H1 (cell line): Measurements from ENCODE around the gene ZNF609. TPM values are rescaled to one million over a fixed set of nuclear protein-coding genes. Genes with fewer than 3 reads are reported as not detected.

ENCODE experiments used
- BRCA1 ChIP-seq: IDR thresholded peaks from 2 replicates; pipeline ENCODE4 v1.6.1; 2012; ENCODE audit warnings: low read depth, low read length, improper control_type of control experiment
- CHD7 ChIP-seq: fragments of 300-600 bp; sonication (generic); IDR thresholded peaks from 2 replicates; pipeline ENCODE4 v1.7.1; 2012; ENCODE audit warnings: low read length, moderate library complexity, mild to moderate bottlenecking, inconsistent platforms; ENCODE audit not compliant: insufficient replicate concordance
- CTCF ChIP-seq, 3 experiments: IDR thresholded peaks; 1 replicate in 2 of 3; 2 replicates in 1 of 3; pipeline versions ENCODE4 v1.5.1 to v1.6.1; 2011; ENCODE audit warnings: low read length in 3 of 3, mild to moderate bottlenecking in 3 of 3, inconsistent platforms in 2 of 3, low read depth in 1 of 3, moderate library complexity in 1 of 3; ENCODE audit not compliant: insufficient read depth in 1 of 3; ENCODE audit errors: control extremely low read depth in 1 of 3
- POU5F1 ChIP-seq: IDR thresholded peaks from 2 replicates; pipeline ENCODE4 v1.6.1; 2011; ENCODE audit warnings: low read depth, mild to moderate bottlenecking, low read length, moderate library complexity
- polyA plus RNA-seq, 7 experiments: library from polyadenylated mRNA; depleted of rRNA in 3 of 7; stranded (reverse) in 5 of 7; unstranded in 2 of 7; fragments of >200 nt in 5 of 7; fragments of 200-250 nt in 2 of 7; gene quantifications; 1 replicate in 5 of 7; 2 replicates in 1 of 7; 4 replicates in 1 of 7; pipeline versions ENCODE4 v1.2.1 to v1.2.3, GENCODE V29; 2011 to 2013; ENCODE audit warnings: missing spikeins in 2 of 7, mixed read lengths in 2 of 7
- total RNA-seq: library from RNA; stranded (reverse); fragmentation: NEBNext Ultra II Directional; extraction: Animal tissue kit (Norgen Biotek cat#: 25700); gene quantifications from 2 replicates; pipeline ENCODE4 v1.2.1, GENCODE V29; 2021

The ZNF609 gene
- total and polyA plus RNA-seq, 2 of the 8 experiments (the other 6 are each of a cell fraction or from before 2014, with no cell fraction given): 15.5 to 47.8 TPM

- no peak for TF ChIP-seq CHD7
- no peak for TF ChIP-seq POU5F1
- no peak for TF ChIP-seq CTCF (IDR thresholded peaks at IDR 0.05; ENCODE audit: control extremely low read depth in 1 of 3, insufficient read depth in 1 of 3, low read depth in 1 of 3, low read length in 3 of 3)
- no peak for TF ChIP-seq BRCA1
These were observed 76.0 kb downstream of the ZNF609 start (continued) for GRCh38 chr15:64536244-64536836.
